GM21786 (cell line): Measurements from ENCODE around the gene PCBP3.
"Not testable (repeated sequence)": the region's sequence is repeated elsewhere in the genome, so short reads cannot be mapped to it uniquely, and the experiment has no call there.

Source experiments
- ATAC-seq: cut with Tn5 transposase; IDR thresholded peaks from one replicate; pipeline ENCODE4 v1.9.1; 2021; ENCODE audit not compliant: unreplicated experiment

Gene PCBP3

GRCh38 chr21:45939521-45940045, 296.1 kb downstream of the PCBP3 start:
- no peak for ATAC-seq

DNA sequence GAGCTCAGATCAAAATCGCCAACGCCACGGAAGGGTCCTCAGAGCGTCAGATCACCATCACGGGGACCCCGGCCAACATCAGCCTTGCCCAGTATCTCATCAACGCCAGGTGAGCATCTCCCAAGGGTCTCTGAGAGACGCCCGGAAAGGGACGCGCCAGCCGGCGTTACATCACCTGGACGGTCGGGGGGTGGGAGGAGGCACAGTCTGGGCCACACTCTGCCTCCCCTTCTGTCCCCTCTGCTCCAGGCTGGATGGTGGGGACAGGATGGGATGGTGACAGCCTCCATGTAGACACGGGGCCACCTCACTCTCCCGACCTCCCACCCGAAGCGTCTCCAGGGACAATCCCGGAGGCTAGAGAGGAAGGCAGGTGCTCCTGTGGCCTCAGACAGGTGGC, 296.6 kb downstream of the PCBP3 start:
- no peak for ATAC-seq

DNA sequence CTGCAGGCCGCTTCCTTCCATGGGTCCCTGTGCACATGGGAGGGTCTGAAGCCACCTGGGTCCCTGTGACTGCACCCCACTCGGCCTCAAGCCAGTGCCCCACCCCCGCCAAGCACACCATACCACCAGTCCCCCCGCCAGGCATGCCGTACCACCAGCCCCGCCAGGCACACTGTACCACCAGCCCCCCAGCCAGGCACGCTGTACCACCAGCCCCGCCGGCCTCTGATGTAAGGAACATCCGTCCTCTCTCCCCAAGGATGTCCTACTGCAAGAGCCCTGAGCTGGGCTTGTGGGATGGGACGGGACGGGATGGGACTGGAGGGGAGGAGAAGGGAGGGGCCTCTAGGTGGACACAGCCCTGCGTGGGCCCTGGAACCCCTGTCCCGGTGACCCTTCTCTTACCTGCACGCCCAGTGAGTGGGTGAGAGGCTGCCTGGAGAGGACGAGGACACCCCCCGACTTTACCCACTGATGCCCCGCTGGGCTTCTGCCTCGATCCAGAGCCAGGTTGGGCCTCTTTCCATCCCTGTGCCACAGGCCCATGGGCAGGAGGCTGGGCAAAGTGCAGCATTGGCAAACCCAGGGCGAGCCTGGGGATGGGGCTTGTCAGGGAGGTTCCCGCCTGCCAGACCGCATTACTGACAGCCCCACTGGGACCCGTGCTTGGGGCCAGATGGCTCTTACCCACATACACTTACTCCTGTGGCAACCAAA, 297.3 kb downstream of the PCBP3 start:
- no peak for ATAC-seq

GRCh38 chr21:45941338-45941710, 297.8 kb downstream of the PCBP3 start:
- no peak for ATAC-seq

DNA sequence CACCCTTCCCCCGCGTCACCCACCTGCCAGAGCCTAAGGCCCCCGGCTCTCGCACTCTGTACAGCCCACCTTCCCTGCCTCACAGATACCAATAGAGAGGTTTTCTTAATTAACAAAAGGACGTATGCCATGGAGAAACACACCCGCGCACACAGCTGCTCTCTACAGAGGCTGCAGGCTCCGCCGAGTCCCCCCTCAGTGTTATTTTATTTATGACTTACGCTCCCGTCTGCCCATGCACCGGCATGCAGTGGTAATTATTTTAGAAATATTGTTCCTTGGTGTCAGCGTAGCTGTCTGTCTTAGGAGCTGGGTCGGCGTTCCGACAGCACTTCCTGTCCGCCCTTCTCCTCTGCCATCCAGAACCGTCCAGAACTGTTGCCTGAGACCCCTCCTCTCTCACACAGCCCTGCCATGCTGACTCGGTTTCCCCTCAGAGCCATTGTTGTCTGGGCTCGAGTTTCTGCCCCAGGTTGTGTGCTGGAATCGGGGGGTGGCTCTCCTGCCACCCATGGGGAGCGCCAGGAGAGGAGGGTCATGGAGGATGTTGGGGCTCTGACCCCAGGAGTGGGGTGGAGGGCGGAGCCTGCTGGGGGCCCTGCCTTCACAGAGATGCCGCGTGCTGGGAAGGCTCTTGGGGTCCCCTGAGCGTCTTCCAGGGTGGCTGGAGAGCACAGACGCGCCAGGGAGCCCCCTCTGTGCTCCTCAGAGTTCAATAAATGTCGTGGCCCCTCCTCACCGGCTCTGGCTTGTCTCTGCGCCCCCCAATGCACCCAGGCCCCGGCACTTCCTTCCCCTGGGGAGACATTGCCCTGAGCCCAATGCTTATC, 298.4 kb downstream of the PCBP3 start:
- ATAC-seq, result no peak

DNA sequence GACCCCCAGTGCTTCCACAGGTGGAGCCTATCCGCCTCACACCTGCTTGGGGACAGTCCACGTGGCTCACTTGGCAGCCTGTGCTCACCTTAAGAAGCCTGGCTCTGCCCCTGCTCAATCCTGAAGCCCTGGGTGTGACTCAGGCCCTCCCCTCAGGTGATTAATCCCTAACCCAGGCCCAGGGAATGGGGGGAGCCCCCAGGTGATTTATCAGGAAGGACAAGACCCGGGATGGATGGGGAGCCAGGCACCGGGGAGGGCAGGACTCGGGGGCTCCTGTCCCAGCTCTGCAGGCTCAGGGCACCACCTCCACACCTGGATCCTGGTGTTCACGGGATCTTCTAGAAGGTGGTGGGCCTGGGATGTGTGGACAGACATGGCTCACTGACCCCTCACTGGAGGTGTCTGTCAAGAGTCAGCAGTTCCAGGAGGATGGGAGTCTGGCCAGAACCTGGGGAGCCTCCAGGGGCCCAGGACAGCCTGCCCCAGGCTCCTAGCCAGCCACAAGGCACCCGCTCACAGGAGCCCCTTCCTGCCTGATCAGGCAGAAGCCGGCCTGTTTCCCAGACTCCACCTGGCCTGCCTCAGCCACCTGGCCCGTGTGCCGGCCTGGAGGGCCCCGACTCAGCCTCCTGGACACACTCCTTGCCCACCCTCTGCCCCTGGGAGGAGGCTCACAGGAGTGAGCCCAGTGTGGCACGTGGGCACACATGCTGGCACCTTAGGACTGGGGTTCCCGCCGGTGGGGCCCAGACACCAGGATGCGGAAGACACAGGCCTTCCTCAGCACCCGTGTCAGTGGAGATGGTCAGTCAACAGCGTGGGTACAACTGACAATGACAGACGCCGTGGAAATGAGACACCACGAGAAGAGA, 299.5 kb downstream of the PCBP3 start:
- no peak for ATAC-seq

DNA sequence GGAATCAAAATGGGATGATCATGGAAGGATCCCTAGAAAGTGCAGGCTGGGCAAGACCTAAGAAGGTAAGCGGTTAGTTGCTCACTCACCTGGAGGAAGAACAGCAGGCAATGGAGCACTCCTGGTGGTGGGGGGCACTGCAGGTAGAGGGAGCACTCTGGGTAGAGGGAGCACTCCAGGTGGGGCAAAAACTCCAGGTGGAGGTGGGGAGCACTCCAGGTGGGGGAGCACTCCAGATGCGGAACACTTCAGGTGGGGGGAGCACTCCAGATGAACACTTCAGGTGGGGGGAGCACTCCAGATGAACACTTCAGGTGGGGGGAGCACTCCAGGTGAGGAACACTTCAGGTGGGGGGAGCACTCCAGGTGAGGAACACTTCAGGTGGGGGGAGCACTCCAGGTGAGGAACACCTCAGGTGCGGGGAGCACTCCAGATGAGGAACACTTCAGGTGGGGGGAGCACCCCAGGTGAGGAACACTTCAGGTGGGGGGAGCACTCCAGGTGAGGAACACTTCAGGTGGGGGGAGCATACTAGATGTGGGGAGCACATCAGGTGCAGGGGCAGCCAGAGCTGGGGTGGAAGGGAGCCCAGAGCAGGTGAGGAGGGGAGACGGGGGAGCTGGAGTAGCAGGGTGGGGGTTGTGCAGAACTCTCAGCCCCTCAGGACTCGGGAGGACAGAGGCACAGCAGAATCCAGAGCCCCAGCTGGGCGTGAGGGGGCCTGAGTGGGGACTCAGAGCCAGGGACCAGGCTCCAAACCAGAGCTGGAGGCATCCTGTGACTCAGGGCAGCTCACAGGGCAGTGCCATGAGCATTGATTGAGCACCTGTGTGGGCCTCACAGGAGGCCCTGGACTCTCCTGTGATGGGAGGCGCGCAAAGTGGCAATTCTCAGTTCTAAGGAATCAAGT, 300.4 kb downstream of the PCBP3 start:
- ATAC-seq, result no peak

DNA sequence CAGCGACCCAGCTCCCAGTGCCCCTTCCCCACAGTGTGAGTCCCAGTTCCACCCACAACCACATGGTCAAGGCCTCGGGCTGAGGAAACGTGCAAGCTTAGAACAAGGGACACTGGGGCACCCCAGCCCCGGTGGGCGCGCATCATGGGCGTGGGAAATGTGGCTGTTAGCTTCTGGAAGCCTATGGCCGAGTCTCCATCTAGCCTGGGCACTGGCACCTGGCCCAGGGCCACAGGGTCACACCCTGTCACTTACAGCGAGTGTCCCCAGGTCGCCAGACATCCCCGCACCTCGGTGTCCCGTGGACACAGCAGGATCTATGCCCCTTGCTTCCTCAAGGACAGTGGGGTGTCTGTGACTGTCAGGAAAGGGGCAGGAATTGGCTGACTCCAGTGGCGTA, 301.1 kb downstream of the PCBP3 start:
- ATAC-seq, result no peak

- ATAC-seq, result no peak
Observed at GRCh38 chr21:45945066-45945867, 301.7 kb downstream of the PCBP3 start.

GRCh38 chr21:45945868-45946210, 302.3 kb downstream of the PCBP3 start:
- no peak for ATAC-seq

DNA sequence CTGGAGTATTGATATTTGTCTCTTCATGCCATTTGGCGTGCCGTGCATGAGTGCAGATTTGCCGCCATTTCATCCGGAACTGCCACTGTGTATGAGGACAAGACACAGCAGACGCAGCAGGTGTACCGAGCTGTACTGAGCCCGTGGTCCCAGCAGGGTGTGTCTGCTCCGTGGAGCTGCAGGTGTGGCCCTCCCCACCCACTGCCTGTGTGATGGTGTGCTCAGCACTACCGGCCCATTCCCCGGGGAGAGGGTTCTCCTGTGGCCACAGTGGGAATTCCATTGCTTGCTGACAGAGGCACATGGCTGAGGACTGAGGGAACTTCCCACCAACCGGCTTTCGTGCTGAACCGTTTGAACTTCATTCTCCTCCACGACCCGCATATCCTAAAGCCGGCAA, 303.8 kb downstream of the PCBP3 start:
- ATAC-seq, result no peak

DNA sequence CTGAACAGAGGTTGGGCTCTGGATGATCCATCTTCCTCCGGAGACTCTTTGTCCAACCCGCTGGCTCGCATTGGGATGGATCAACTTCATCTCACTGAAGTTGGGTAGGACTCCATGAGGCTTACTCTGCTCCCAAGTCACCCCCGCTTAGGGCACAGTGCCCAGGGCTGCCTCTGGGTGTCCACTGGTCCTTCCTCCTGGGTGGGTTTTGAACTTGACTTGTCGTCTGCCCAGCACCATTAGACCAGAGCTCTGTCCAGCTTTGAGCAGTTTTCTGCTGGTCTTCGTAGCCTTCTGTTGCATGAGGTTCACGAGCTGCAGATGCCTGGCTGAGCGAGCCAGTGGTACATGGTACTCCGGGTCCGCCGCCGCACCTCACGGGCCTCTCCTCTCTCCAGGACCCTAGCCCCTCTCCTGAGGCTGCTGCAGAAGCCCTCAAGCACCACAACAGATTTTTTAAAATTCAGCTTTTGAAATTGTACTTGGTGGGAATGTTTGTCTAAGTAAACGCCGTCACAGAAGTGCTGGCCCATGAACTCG, 304.3 kb downstream of the PCBP3 start:
- ATAC-seq, result no peak

GRCh38 chr21:45948576-45949141, 305.1 kb downstream of the PCBP3 start:
- ATAC-seq, result no peak

GRCh38 chr21:45949928-45950739, 306.6 kb downstream of the PCBP3 start:
- no peak for ATAC-seq

- no peak for ATAC-seq
Observed at GRCh38 chr21:45950740-45951515, 307.4 kb downstream of the PCBP3 start.

DNA sequence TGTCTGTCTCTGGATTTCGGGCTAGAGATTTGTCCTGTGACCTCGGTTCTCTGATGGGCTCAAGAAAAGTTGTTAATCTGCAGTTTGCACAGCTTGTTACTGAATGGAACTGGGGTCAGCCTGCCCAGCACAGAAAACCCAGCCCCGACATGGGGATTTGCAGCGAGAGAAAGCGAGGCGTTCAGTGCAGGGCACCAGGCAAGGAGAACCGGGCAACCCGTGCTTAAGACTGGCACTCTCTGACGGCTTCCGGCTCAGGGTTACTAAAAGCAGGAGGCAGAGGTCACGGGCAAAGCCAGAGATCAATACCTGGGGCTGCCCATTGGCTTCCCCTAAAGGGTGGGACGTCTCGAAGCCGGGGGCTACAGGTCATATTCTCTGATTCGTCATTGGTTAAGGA, 308.2 kb downstream of the PCBP3 start:
- no peak for ATAC-seq

DNA sequence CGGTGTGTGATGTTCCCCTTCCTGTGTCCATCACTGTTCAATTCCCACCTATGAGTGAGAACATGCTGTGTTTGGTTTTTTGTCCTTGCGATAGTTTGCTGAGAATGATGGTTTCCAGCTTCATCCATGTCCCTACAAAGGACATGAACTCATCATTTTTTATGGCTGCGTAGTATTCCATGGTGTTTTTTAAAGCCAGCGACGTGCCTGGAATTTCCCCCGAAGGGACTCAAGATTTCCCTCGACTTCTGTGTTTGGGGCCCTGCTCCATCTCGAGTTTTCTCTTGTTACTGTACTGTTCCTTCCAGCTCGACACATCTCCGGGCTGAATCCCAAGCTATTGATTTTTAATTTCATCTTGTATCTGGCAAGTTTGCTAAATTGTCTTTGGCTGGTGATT, 309.0 kb downstream of the PCBP3 start:
- not testable (repeated sequence) for ATAC-seq
